H1 (cell line): ENCODE measurements around the gene ALG5. TPM values are rescaled to one million over a fixed set of nuclear protein-coding genes. Genes with fewer than 3 reads are reported as not detected.

Source experiments
- CTCF ChIA-PET: fragments of 300-600 bp; sonication (Branson Sonifier 250); formaldehyde crosslinking; loops from one replicate; lab custom pipeline; 2021; ENCODE audit not compliant: partially characterized antibody; lab: Charles Lee
- POLR2A ChIA-PET: fragments of 300-600 bp; sonication (Branson Sonifier 250); formaldehyde crosslinking; loops from one replicate; lab custom pipeline; 2021; ENCODE audit warnings: inconsistent platforms; ENCODE audit not compliant: partially characterized antibody; lab: Charles Lee
- DNase-seq, 2 experiments: peaks; one replicate each; pipeline versions ENCODE4 v3.0.0 to v3.0.0-alpha.2; 2010 to 2022; ENCODE audit warnings: low spot score in 2 of 2, low read depth in 1 of 2, mixed read lengths in 1 of 2
- FAIRE-seq: peaks from 2 replicates; lab custom pipeline; 2011; peaks lifted over from hg19 to GRCh38; lab: Jason Lieb, UNC
- H2AFZ ChIP-seq: 2 replicates; pipeline ENCODE4 v1.8.1; 2012; ENCODE audit warnings: low read length, inconsistent platforms
- H2AK5ac ChIP-seq: 2 replicates; pipeline ENCODE4 v1.6.1; 2013; ENCODE audit warnings: low read depth, low read length
- H2BK120ac ChIP-seq: replicated peaks from 2 replicates; pipeline ENCODE3; 2013; ENCODE audit warnings: low read depth, low read length, inconsistent platforms
- H2BK12ac ChIP-seq: 2 replicates; pipeline ENCODE4 v1.6.1; 2013; ENCODE audit warnings: low read depth, low read length
- H2BK15ac ChIP-seq: 2 replicates; pipeline ENCODE4 v1.6.1; 2013; ENCODE audit warnings: low read length
- H2BK20ac ChIP-seq: 2 replicates; pipeline ENCODE4 v1.6.1; 2013; ENCODE audit warnings: low read length
- H2BK5ac ChIP-seq: 2 replicates; pipeline ENCODE4 v1.6.1; 2013; ENCODE audit warnings: low read depth, low read length
- H3K14ac ChIP-seq: 2 replicates; pipeline ENCODE4 v1.6.1; 2013; ENCODE audit warnings: inconsistent platforms; ENCODE audit not compliant: insufficient read length
- H3K18ac ChIP-seq: 2 replicates; pipeline ENCODE4 v1.6.1; 2013; ENCODE audit warnings: low read length; ENCODE audit errors: extremely low read depth
- H3K23ac ChIP-seq: 2 replicates; pipeline ENCODE4 v1.6.1; 2013; ENCODE audit warnings: inconsistent platforms; ENCODE audit not compliant: insufficient read length
- H3K23me2 ChIP-seq: 2 replicates; pipeline ENCODE4 v1.6.1; 2013; ENCODE audit warnings: low read depth, low read length
- H3K27ac ChIP-seq: 2 replicates; pipeline ENCODE4 v1.6.1; 2011; ENCODE audit warnings: low read depth, low read length, inconsistent platforms
- H3K27me3 ChIP-seq, 4 experiments: replicated peaks in 1 of 4; 1 replicate in 1 of 4; 2 replicates in 3 of 4; pipeline versions ENCODE4 v1.6.1 to v1.8.1; 2011 to 2013; ENCODE audit warnings: low read length in 3 of 4, mild to moderate bottlenecking in 3 of 4, inconsistent platforms in 2 of 4, mixed read lengths in 2 of 4, moderate library complexity in 1 of 4; ENCODE audit not compliant: control insufficient read depth in 3 of 4, insufficient read depth in 3 of 4; ENCODE audit errors: extremely low read depth in 1 of 4
- H3K36me3 ChIP-seq, 4 experiments: 2 replicates each; pipeline versions ENCODE4 v1.6.1 to v1.8.1; 2011 to 2013; ENCODE audit warnings: mild to moderate bottlenecking in 4 of 4, low read length in 3 of 4, moderate library complexity in 2 of 4, control low read depth in 1 of 4, inconsistent platforms in 1 of 4; ENCODE audit not compliant: insufficient read depth in 4 of 4, control insufficient read depth in 2 of 4
- H3K4ac ChIP-seq: replicated peaks from 2 replicates; pipeline ENCODE3; 2013; ENCODE audit warnings: low read length, low read depth, mixed read lengths, inconsistent platforms; ENCODE audit not compliant: insufficient read length
- H3K4me1 ChIP-seq, 4 experiments: replicated peaks in 1 of 4; 1 replicate in 1 of 4; 2 replicates in 3 of 4; pipeline versions ENCODE4 v1.6.1 to v1.8.1; 2011 to 2013; ENCODE audit warnings: low read length in 3 of 4, inconsistent platforms in 2 of 4, mixed read lengths in 1 of 4; ENCODE audit not compliant: insufficient read depth in 4 of 4, control insufficient read depth in 3 of 4
- H3K4me2 ChIP-seq, 2 experiments: 2 replicates each; pipeline versions ENCODE4 v1.6.1 to v1.8.1; 2011 to 2013; ENCODE audit warnings: low read depth in 2 of 2, low read length in 2 of 2, control low read depth in 1 of 2, inconsistent platforms in 1 of 2, mild to moderate bottlenecking in 1 of 2; ENCODE audit not compliant: insufficient read depth in 1 of 2
- H3K4me3 ChIP-seq, 4 experiments: fragments of 200-600, 300-600 bp in 1 of 4; sonication (generic), shearing (Covaris generic), sonication (Bioruptor Twin) in 1 of 4; 2 replicates each; pipeline versions ENCODE4 v1.5.1 to v1.8.1; 2011 to 2016; ENCODE audit warnings: low read length in 4 of 4, low read depth in 3 of 4, control low read depth in 2 of 4, inconsistent platforms in 2 of 4, mild to moderate bottlenecking in 2 of 4, mixed read lengths in 1 of 4, moderate library complexity in 1 of 4; ENCODE audit not compliant: insufficient read depth in 2 of 4; ENCODE audit errors: extremely low read depth in 1 of 4
- H3K56ac ChIP-seq: replicated peaks from 2 replicates; pipeline ENCODE3; 2013; ENCODE audit warnings: low read depth, mild to moderate bottlenecking, mixed read lengths, low read length, inconsistent platforms; ENCODE audit not compliant: insufficient read length
- H3K79me1 ChIP-seq: 2 replicates; pipeline ENCODE4 v1.6.1; 2013; ENCODE audit warnings: low read depth, low read length, control low read depth
- H3K79me2 ChIP-seq, 2 experiments: 2 replicates each; pipeline versions ENCODE4 v1.6.1 to v1.8.1; 2012 to 2013; ENCODE audit warnings: low read length in 2 of 2, mild to moderate bottlenecking in 2 of 2, inconsistent platforms in 1 of 2; ENCODE audit not compliant: insufficient read depth in 2 of 2, control insufficient read depth in 1 of 2
- H3K9ac ChIP-seq, 4 experiments: replicated peaks in 1 of 4; 1 replicate in 1 of 4; 2 replicates in 3 of 4; pipeline versions ENCODE4 v1.6.1 to v1.8.1; 2011 to 2013; ENCODE audit warnings: low read depth in 3 of 4, low read length in 3 of 4, control low read depth in 2 of 4, mild to moderate bottlenecking in 2 of 4, moderate library complexity in 2 of 4, inconsistent platforms in 1 of 4; ENCODE audit errors: extremely low read depth in 1 of 4
- H3K9me3 ChIP-seq, 2 experiments: 2 replicates each; pipeline versions ENCODE4 v1.6.1 to v1.8.1; 2012 to 2013; ENCODE audit warnings: mild to moderate bottlenecking in 2 of 2, moderate library complexity in 2 of 2, control low read depth in 1 of 2, inconsistent platforms in 1 of 2, low read depth in 1 of 2, low read length in 1 of 2, mixed read lengths in 1 of 2; ENCODE audit not compliant: insufficient read depth in 2 of 2
- H4K20me1 ChIP-seq, 2 experiments: replicated peaks in 1 of 2; 2 replicates each; pipeline versions ENCODE3 to v1.8.1; 2011 to 2013; ENCODE audit warnings: inconsistent platforms in 2 of 2, low read length in 2 of 2, mild to moderate bottlenecking in 1 of 2; ENCODE audit not compliant: insufficient read depth in 2 of 2, control insufficient read depth in 1 of 2
- H4K5ac ChIP-seq: 2 replicates; pipeline ENCODE4 v1.6.1; 2013; ENCODE audit warnings: low read length, low read depth, mixed read lengths, inconsistent platforms; ENCODE audit not compliant: insufficient read length
- H4K8ac ChIP-seq: 2 replicates; pipeline ENCODE4 v1.8.0; 2013; ENCODE audit warnings: mild to moderate bottlenecking, moderate library complexity, low read length, inconsistent platforms; ENCODE audit not compliant: insufficient read depth; ENCODE audit errors: extremely low read depth
- H4K91ac ChIP-seq: replicated peaks from 2 replicates; pipeline ENCODE3; 2013; ENCODE audit warnings: low read length, mixed read lengths, inconsistent platforms; ENCODE audit not compliant: insufficient read length
- CREB1 ChIP-seq: IDR thresholded peaks from 2 replicates; pipeline ENCODE4 v1.6.1; 2012; ENCODE audit warnings: inconsistent platforms
- ZNF274 ChIP-seq: IDR thresholded peaks from 2 replicates; pipeline ENCODE4 v1.7.0; 2012; ENCODE audit warnings: low read length, borderline replicate concordance; ENCODE audit errors: extremely low read depth
- WGBS, 2 experiments: shearing (Covaris generic) in 1 of 2; methylation state at CpG; one replicate each; pipeline versions ENCODE4 v1.1.6 to v1.1.7; 2013 to 2015; ENCODE audit warnings: low lambda C conversion rate in 2 of 2, mixed read lengths in 2 of 2, inconsistent platforms in 1 of 2, low coverage in 1 of 2, missing lambda C conversion rate in 1 of 2; ENCODE audit not compliant: insufficient replicate concordance in 2 of 2, insufficient coverage in 1 of 2, insufficient read length in 1 of 2; ENCODE audit errors: extremely low coverage in 1 of 2, missing lambda C conversion rate in 1 of 2; 5-methylcytosine and 5-hydroxymethylcytosine counted together
- polyA plus RNA-seq, 7 experiments: library from polyadenylated mRNA; depleted of rRNA in 3 of 7; stranded (reverse) in 5 of 7; unstranded in 2 of 7; fragments of >200 nt in 5 of 7; fragments of 200-250 nt in 2 of 7; gene quantifications; 1 replicate in 5 of 7; 2 replicates in 1 of 7; 4 replicates in 1 of 7; pipeline versions ENCODE4 v1.2.1 to v1.2.3, GENCODE V29; 2011 to 2013; ENCODE audit warnings: missing spikeins in 2 of 7, mixed read lengths in 2 of 7
- total RNA-seq: library from RNA; stranded (reverse); fragmentation: NEBNext Ultra II Directional; extraction: Animal tissue kit (Norgen Biotek cat#: 25700); gene quantifications from 2 replicates; pipeline ENCODE4 v1.2.1, GENCODE V29; 2021
- TF ChIP-seq, protein P1 (sequence below): IDR thresholded peaks from 2 replicates; pipeline ENCODE4 v1.6.1; 2012; ENCODE audit warnings: low read length, inconsistent platforms

The ALG5 gene
- total and polyA plus RNA-seq, 2 of the 8 experiments (the other 6 are each of a cell fraction or from before 2014, with no cell fraction given): 15.0 to 24.3 TPM

DNA sequence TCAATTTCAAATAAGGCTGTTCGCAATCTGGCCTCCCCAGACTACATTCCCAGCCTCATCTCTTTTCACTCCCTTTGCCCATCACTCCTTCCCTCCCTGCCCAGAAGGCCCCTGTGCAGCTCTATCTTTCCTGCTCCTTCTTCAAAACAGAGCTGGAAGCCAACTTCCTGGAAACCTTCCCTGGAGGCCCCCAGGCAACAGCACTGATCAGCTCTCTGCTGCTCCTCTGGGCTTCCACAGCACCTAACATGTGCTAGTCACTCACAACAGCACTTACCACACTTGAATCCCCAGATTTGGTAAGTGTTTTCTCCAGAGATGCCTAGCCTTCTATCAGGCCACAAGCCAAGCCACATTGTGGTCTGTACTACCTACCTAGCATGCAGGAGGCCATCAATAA, 88.6 kb downstream of the ALG5 start:
- H3K36me3 ChIP-seq: no peaks in the 10 kb centered on the region
- WGBS, 2 experiments: 93% methylated on average over 1 of the region's 1 CpG; no CpG with 5 or more reads in 1 of the 2 experiments
- no peaks in the 10 kb centered on the region for H4K20me1 ChIP-seq
- H3K56ac ChIP-seq: no peak overlapping the region
- no peaks in the 10 kb centered on the region for H3K4me1 ChIP-seq
- no peak overlapping the region for H3K4me2 ChIP-seq
- no peak overlapping the region for H3K14ac ChIP-seq
- H3K18ac ChIP-seq: no peak overlapping the region
- H4K5ac ChIP-seq: no peak overlapping the region
- 0 out of 2 replicates have a peak overlapping the region, but pooled peaks have one; percentile 16 for H2AFZ ChIP-seq
- no peak overlapping the region for H2BK12ac ChIP-seq
- DNase-seq (no peak), FAIRE-seq (no peak)
- H3K9me3 ChIP-seq: no peaks in the 10 kb centered on the region
- H2BK120ac ChIP-seq: no peak overlapping the region
- no peak overlapping the region for H3K27ac ChIP-seq
- POLR2A ChIA-PET: no interaction called here
- H3K23me2 ChIP-seq: no peaks in the 10 kb centered on the region
- H3K9ac ChIP-seq: no peak overlapping the region
- H4K8ac ChIP-seq: no peak overlapping the region
- no peak overlapping the region for H2BK5ac ChIP-seq
- no peak overlapping the region for H3K4me3 ChIP-seq
- no peaks in the 10 kb centered on the region for H3K27me3 ChIP-seq
- H3K79me1 ChIP-seq: no peaks in the 10 kb centered on the region
- TF ChIP-seq CREB1: no peak
- TF ChIP-seq, protein P1, sequence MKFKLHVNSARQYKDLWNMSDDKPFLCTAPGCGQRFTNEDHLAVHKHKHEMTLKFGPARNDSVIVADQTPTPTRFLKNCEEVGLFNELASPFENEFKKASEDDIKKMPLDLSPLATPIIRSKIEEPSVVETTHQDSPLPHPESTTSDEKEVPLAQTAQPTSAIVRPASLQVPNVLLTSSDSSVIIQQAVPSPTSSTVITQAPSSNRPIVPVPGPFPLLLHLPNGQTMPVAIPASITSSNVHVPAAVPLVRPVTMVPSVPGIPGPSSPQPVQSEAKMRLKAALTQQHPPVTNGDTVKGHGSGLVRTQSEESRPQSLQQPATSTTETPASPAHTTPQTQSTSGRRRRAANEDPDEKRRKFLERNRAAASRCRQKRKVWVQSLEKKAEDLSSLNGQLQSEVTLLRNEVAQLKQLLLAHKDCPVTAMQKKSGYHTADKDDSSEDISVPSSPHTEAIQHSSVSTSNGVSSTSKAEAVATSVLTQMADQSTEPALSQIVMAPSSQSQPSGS: no peak
- TF ChIP-seq ZNF274: no peak
- H2BK15ac ChIP-seq: no peak overlapping the region
- H3K23ac ChIP-seq: no peak overlapping the region
- H3K4ac ChIP-seq: no peak overlapping the region
- H3K79me2 ChIP-seq: no peaks in the 10 kb centered on the region
- no peak overlapping the region for H2BK20ac ChIP-seq
- H2AK5ac ChIP-seq: no peak overlapping the region
- H4K91ac ChIP-seq: no peak overlapping the region
- CTCF ChIA-PET: interaction anchor here (0.7 to 0.9 kb wide), 2 partner anchors 40 to 95 kb away, joined by 3 read pairs; no protein-coding TSS in a partner anchor
